Heart left ventricle (tissue), 13 donors: ENCODE measurements around the gene STAB1.

Source experiments
- CTCF ChIP-seq, 12 donors: fragments of 200-600 bp; sonication (generic) in 4 of 12; IDR thresholded peaks; one replicate each; pipeline versions ENCODE4 v1.5.0 to v1.8.0; 2018 to 2022; ENCODE audit warnings: antibody characterized with exemption in 12 of 12, mild to moderate bottlenecking in 5 of 12
- POLR2A ChIP-seq, 2 donors: fragments of 450-650 bp; IDR thresholded peaks; one replicate each; pipeline ENCODE4 v1.6.1; 2017; ENCODE audit warnings: antibody characterized with exemption in 2 of 2, mild to moderate bottlenecking in 2 of 2, moderate library complexity in 2 of 2
- donor health status: ischemic (EF 13 %, LVEDD 7.1; RV severe dilation, severe dysfunction).
- donor health status: DM: no; HTN: yes; CAD: no.
- donor health status: DM: no; HTN: no; CAD: no.
- donor health status: ischemic (EF 25% LVEDD 6.9; RV normal size, moderate dysfunction).
- donor health status: ischemic (EF 25% LVEDD 5.7; RV mildly dilated, moderate dysfunction).
- donor health status: ischemic (EF 35%, LVEDD 5.7; RV mildly dilated, moderate dysfunction).
- donor health status: nonischemic (EF 11% LVEDD 7.7; RV severe dilation, severe dysfunction).
- donor health status: DM: yes; HTN: yes; CAD: no.
- donor health status: PGD.
- donor health status: ischemic (EF 29% LVEDD 5.4; RV normal size, mild dysfunction).
- donor health status: nonischemic (EF 23%, LVEDD 6.1; RV moderate dilation, normal function).

- no peak for TF ChIP-seq CTCF (IDR thresholded peaks at IDR 0.05)
- no peak for TF ChIP-seq POLR2A (IDR thresholded peaks at IDR 0.05)
Observed at GRCh38 chr3:52490035-52490938, 4.9 kb upstream of the STAB1 start.
